GM19023 (cell line): ENCODE data around the gene PHACTR2.

Experiments used
- ATAC-seq: cut with Tn5 transposase; IDR thresholded peaks from one replicate; pipeline ENCODE4 v1.9.1; 2021; ENCODE audit warnings: mild to moderate bottlenecking, moderate library complexity; ENCODE audit not compliant: unreplicated experiment

PHACTR2 gene

GRCh38 chr6:143802833-143803565, 125.2 kb downstream of the PHACTR2 start:
- no peak for ATAC-seq

- no peak for ATAC-seq
These were observed 126.2 kb downstream of the PHACTR2 start for GRCh38 chr6:143803769-143804568.

- ATAC-seq, result no peak
These were observed 127.1 kb downstream of the PHACTR2 start for GRCh38 chr6:143804835-143805239.

- no peak for ATAC-seq
These were observed 128.7 kb downstream of the PHACTR2 start for GRCh38 chr6:143806282-143807102.

- no peak for ATAC-seq
These were observed 129.5 kb downstream of the PHACTR2 start for GRCh38 chr6:143807103-143807772.

GRCh38 chr6:143810745-143811144, 133.0 kb downstream of the PHACTR2 start:
- ATAC-seq, result no peak

GRCh38 chr6:143811501-143812157, 133.9 kb downstream of the PHACTR2 start:
- ATAC-seq, result no peak

GRCh38 chr6:143817621-143818020, 139.9 kb downstream of the PHACTR2 start:
- ATAC-seq, result no peak

GRCh38 chr6:143821359-143821758, 143.6 kb downstream of the PHACTR2 start:
- ATAC-seq, result no peak

GRCh38 chr6:143822584-143823024, 144.8 kb downstream of the PHACTR2 start:
- no peak for ATAC-seq

- ATAC-seq, result no peak
These were observed 145.8 kb downstream of the PHACTR2 start for GRCh38 chr6:143823548-143823947.

GRCh38 chr6:143828572-143828971, 150.8 kb downstream of the PHACTR2 start:
- no peak for ATAC-seq

GRCh38 chr6:143836150-143836549, 158.4 kb downstream of the PHACTR2 start:
- no peak for ATAC-seq

GRCh38 chr6:143838395-143838794, 160.6 kb downstream of the PHACTR2 start:
- ATAC-seq, result no peak

- no peak for ATAC-seq
These were observed 161.4 kb downstream of the PHACTR2 start for GRCh38 chr6:143839196-143839595.

GRCh38 chr6:143840595-143841265, 163.0 kb downstream of the PHACTR2 start:
- no peak for ATAC-seq

GRCh38 chr6:143842461-143842901, 164.7 kb downstream of the PHACTR2 start:
- ATAC-seq, result no peak

GRCh38 chr6:143842902-143843676, 165.3 kb downstream of the PHACTR2 start, which contains the start of gene LTV1:
LTV1 (plus strand) TSS chr6:143843338; CDS start chr6:143843478, 140 bp downstream.
- peak; percentile 100 for ATAC-seq

GRCh38 chr6:143843677-143843999, 165.9 kb downstream of the PHACTR2 start:
- peak; percentile 5 for ATAC-seq
